Measurements from ENCODE around the gene TXLNG.

DNA sequence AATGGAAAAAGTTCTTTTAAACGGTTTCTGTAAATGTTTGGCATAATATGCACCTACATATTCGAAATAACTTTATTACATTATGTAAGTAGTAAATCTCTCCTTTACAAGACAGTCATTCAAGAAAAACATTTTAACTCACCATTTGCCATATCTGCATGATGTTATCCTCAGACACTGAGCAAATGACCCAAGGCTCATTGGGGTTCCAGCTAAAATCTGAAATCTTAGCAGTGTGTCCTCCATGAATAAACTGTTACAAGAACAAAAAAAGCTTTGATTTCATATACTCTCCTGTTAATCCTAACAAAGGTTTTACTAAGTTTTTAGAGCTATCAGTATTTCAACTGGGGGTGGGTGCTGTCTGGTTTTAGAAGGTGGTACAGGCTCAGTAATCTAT is 59.4 kb downstream of the TXLNG start:
- TF ChIP-seq, protein P1, sequence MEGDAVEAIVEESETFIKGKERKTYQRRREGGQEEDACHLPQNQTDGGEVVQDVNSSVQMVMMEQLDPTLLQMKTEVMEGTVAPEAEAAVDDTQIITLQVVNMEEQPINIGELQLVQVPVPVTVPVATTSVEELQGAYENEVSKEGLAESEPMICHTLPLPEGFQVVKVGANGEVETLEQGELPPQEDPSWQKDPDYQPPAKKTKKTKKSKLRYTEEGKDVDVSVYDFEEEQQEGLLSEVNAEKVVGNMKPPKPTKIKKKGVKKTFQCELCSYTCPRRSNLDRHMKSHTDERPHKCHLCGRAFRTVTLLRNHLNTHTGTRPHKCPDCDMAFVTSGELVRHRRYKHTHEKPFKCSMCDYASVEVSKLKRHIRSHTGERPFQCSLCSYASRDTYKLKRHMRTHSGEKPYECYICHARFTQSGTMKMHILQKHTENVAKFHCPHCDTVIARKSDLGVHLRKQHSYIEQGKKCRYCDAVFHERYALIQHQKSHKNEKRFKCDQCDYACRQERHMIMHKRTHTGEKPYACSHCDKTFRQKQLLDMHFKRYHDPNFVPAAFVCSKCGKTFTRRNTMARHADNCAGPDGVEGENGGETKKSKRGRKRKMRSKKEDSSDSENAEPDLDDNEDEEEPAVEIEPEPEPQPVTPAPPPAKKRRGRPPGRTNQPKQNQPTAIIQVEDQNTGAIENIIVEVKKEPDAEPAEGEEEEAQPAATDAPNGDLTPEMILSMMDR (conservative IDR thresholded peaks at IDR 0.05 in 1 of 2, IDR thresholded peaks at IDR 0.05 in 1 of 2; ENCODE audit: low read depth in 1 of 2, low read length in 2 of 2): no peak
- no peak for TF ChIP-seq EZH2 (IDR thresholded peaks at IDR 0.05; ENCODE audit: low read length, missing control alignments)

All from fibroblast of lung (primary cell).